HL-60 (cell line): ENCODE data around the gene PINK1.
A peak's percentile ranks its signal among the peaks of the same experiment; 100 is the strongest.

Source experiments
- DNase-seq, 2 experiments: peaks; one replicate each; pipeline ENCODE4 v3.0.0-alpha.2; 2010 to 2020; ENCODE audit warnings: low read depth in 1 of 2, low spot score in 1 of 2
- H3K27ac ChIP-seq: fragments of 250-450 bp; sonication (Bioruptor Pico); replicated peaks from 2 replicates; pipeline ENCODE4 v1.5.1; 2020; ENCODE audit warnings: mild to moderate bottlenecking, moderate library complexity
- H3K27me3 ChIP-seq: fragments of 250-450 bp; sonication (Bioruptor Pico); 2 replicates; pipeline ENCODE4 v1.5.1; 2021; ENCODE audit warnings: mild to moderate bottlenecking, moderate library complexity; ENCODE audit not compliant: insufficient read depth, poor library complexity, severe bottlenecking
- H3K4me3 ChIP-seq: replicated peaks from 2 replicates; pipeline ENCODE4 v1.5.1; 2011; ENCODE audit warnings: mild to moderate bottlenecking, control low read depth, low read length; ENCODE audit not compliant: insufficient read depth
- CTCF ChIP-seq: IDR thresholded peaks from one replicate; pipeline ENCODE4 v1.5.1; 2011; ENCODE audit warnings: low read length, control low read depth, inconsistent platforms; ENCODE audit not compliant: insufficient read depth
- GABPA ChIP-seq: IDR thresholded peaks from 2 replicates; pipeline ENCODE4 v1.6.1; 2012; ENCODE audit warnings: low read depth
- POLR2AphosphoS5 ChIP-seq: IDR thresholded peaks from 2 replicates; pipeline ENCODE4 v1.6.1; 2012; ENCODE audit warnings: low read depth
- REST ChIP-seq: IDR thresholded peaks from 2 replicates; pipeline ENCODE4 v1.6.1; 2012; ENCODE audit warnings: low read depth; ENCODE audit not compliant: insufficient replicate concordance
- SPI1 ChIP-seq: IDR thresholded peaks from 2 replicates; pipeline ENCODE4 v1.6.1; 2012; ENCODE audit warnings: low read depth, mild to moderate bottlenecking, borderline replicate concordance

Gene PINK1

GRCh38 chr1:20601129-20601825 is 32.0 kb upstream of the PINK1 start:
- Histone ChIP-seq H3K4me3 (no peak overlapping the region), H3K27me3 (no peaks in the 10 kb centered on the region), H3K27ac (no peak overlapping the region; the same call in 1 of the 2 replicates)
- DNase-seq = peak in 1 of 2 experiments; percentile 41
- TF ChIP-seq POLR2AphosphoS5 (no peak), GABPA (no peak), REST (no peak), CTCF (no peak), SPI1 (no peak)

- DNase-seq = peak in 1 of 2 experiments; percentile 78
- Histone ChIP-seq H3K27ac (peak overlapping the region; percentile 79), H3K27me3 (no peaks in the 10 kb centered on the region)
These were observed 30.3 kb upstream of the PINK1 start for GRCh38 chr1:20602851-20603450.

GRCh38 chr1:20603504-20604464 is 29.5 kb upstream of the PINK1 start:
- DNase-seq = peak in 1 of 2 experiments; percentile 73
- Histone ChIP-seq H3K4me3 (no peak overlapping the region), H3K27ac (peak overlapping the region; percentile 79)

More at GRCh38 chr1:20602851-20603450, 30.3 kb upstream of the PINK1 start:
- TF ChIP-seq SPI1 (no peak), POLR2AphosphoS5 (peak; percentile 52; the same call in 1 of the 2 replicates)
- no peak overlapping the region for H3K4me3 ChIP-seq

More at GRCh38 chr1:20603504-20604464, 29.5 kb upstream of the PINK1 start:
- TF ChIP-seq POLR2AphosphoS5 (no peak), GABPA (no peak), REST (no peak), SPI1 (no peak), CTCF (no peak)
- no peaks in the 10 kb centered on the region for H3K27me3 ChIP-seq
